HCT116 (cell line): ENCODE results near the gene U2AF2. TPM values are rescaled to one million over a fixed set of nuclear protein-coding genes. Genes with fewer than 3 reads are reported as not detected.

Experiments used
- ATAC-seq: fragments of 200-7000 bp; cut with Tn5 transposase; 2 replicates; pipeline ENCODE4 v1.9.1; 2020; ENCODE audit warnings: mild to moderate bottlenecking, moderate library complexity
- BruUV-seq: library from RNA; stranded (reverse); fragments of 400-500 nt; replicated peaks from 2 replicates; lab custom pipeline; 2021; lab: Mats Ljungman, UMichigan
- CTCF ChIA-PET: fragments of 300-600 bp; sonication (Branson Sonifier 250); formaldehyde crosslinking; loops from one replicate; lab custom pipeline; 2021; ENCODE audit warnings: antibody characterized with exemption; lab: Charles Lee
- POLR2A ChIA-PET: fragments of 300-600, 350-600 bp; sonication (Branson Sonifier 250); formaldehyde crosslinking; loops from one replicate; lab custom pipeline; 2021; ENCODE audit warnings: antibody characterized with exemption; lab: Charles Lee
- RAD21 ChIA-PET, 2 experiments: fragments of 300-600 bp; sonication (Branson Sonifier 250); formaldehyde crosslinking; loops; one replicate each; lab custom pipeline; 2023; ENCODE audit warnings: low total read pairs in 2 of 2; ENCODE audit not compliant: uncharacterized antibody in 2 of 2, unreplicated experiment in 2 of 2, low non-redundant PET in 1 of 2; lab: Charles Lee
- DNase-seq: peaks from one replicate; pipeline ENCODE4 v3.0.0-alpha.2; 2010; ENCODE audit warnings: low read depth, low spot score
- H2AFZ ChIP-seq: fragments of 200-600 bp; shearing (Covaris generic), sonication (generic); 2 replicates; pipeline ENCODE4 v1.6.1; 2017; ENCODE audit warnings: low read depth, mixed run types, mixed read lengths, antibody characterized with exemption, low read length; ENCODE audit not compliant: poor library complexity, severe bottlenecking
- H3K27ac ChIP-seq: 2 replicates; pipeline ENCODE4 v1.5.1; 2012; ENCODE audit warnings: low read depth, low read length
- H3K27me3 ChIP-seq: fragments of 200-600 bp; sonication (generic); 2 replicates; pipeline ENCODE4 v1.6.1; 2016; ENCODE audit warnings: mixed run types, low read length, mixed read lengths; ENCODE audit not compliant: insufficient read depth
- H3K36me3 ChIP-seq, 2 experiments: fragments of 200-500 bp in 1 of 2; fragments of 200-600 bp in 1 of 2; sonication (Bioruptor generic) in 1 of 2; sonication (generic) in 1 of 2; 2 replicates each; pipeline versions ENCODE4 v1.5.1 to v1.6.1; 2014 to 2016; ENCODE audit warnings: low read length in 2 of 2, inconsistent platforms in 1 of 2, mixed read lengths in 1 of 2, mixed run types in 1 of 2; ENCODE audit not compliant: insufficient read depth in 2 of 2, control insufficient read depth in 1 of 2
- H3K4me1 ChIP-seq, 2 experiments: fragments of 200-600 bp in 1 of 2; sonication (generic) in 1 of 2; 2 replicates each; pipeline versions ENCODE4 v1.5.1 to v1.6.1; 2012 to 2017; ENCODE audit warnings: low read length in 2 of 2, inconsistent platforms in 1 of 2, mild to moderate bottlenecking in 1 of 2, mixed read lengths in 1 of 2, mixed run types in 1 of 2, moderate library complexity in 1 of 2; ENCODE audit not compliant: insufficient read depth in 2 of 2, control insufficient read depth in 1 of 2
- H3K4me2 ChIP-seq: fragments of 200-600 bp; sonication (generic); 2 replicates; pipeline ENCODE4 v1.6.1; 2017; ENCODE audit warnings: mixed run types, low read length, mixed read lengths
- H3K4me3 ChIP-seq, 2 experiments: fragments of 200-600 bp in 1 of 2; sonication (generic) in 1 of 2; replicated peaks in 1 of 2; 2 replicates each; pipeline ENCODE4 v1.5.1; 2011 to 2016; ENCODE audit warnings: low read length in 2 of 2, control low read depth in 1 of 2, low read depth in 1 of 2, mild to moderate bottlenecking in 1 of 2, mixed read lengths in 1 of 2, mixed run types in 1 of 2
- H3K79me2 ChIP-seq: fragments of 200-600 bp; sonication (generic); 2 replicates; pipeline ENCODE4 v1.6.1; 2017; ENCODE audit warnings: mild to moderate bottlenecking, mixed run types, low read length, moderate library complexity, mixed read lengths; ENCODE audit not compliant: insufficient read depth
- H3K9ac ChIP-seq: fragments of 200-600 bp; sonication (generic); 2 replicates; pipeline ENCODE4 v1.6.1; 2016; ENCODE audit warnings: low read length, mixed read lengths
- H3K9me2 ChIP-seq: fragments of 200-600 bp; sonication (generic), shearing (Covaris generic); 2 replicates; pipeline ENCODE4 v1.6.1; 2017; ENCODE audit warnings: mixed run types, mild to moderate bottlenecking, moderate library complexity; ENCODE audit not compliant: insufficient read depth
- H3K9me3 ChIP-seq, 2 experiments: fragments of 200-500 bp in 1 of 2; fragments of 200-600 bp in 1 of 2; sonication (Bioruptor generic) in 1 of 2; sonication (generic) in 1 of 2; 2 replicates each; pipeline ENCODE4 v1.6.1; 2014 to 2017; ENCODE audit warnings: low read length in 2 of 2, mixed read lengths in 2 of 2, inconsistent platforms in 1 of 2, low read depth in 1 of 2, mild to moderate bottlenecking in 1 of 2, mixed run types in 1 of 2, moderate library complexity in 1 of 2; ENCODE audit not compliant: control insufficient read depth in 1 of 2, insufficient read depth in 1 of 2
- H4K20me1 ChIP-seq: fragments of 200-600 bp; sonication (generic), shearing (Covaris generic); 2 replicates; pipeline ENCODE4 v1.6.1; 2017; ENCODE audit warnings: mixed run types, mild to moderate bottlenecking, moderate library complexity; ENCODE audit not compliant: insufficient read depth
- CBX3 ChIP-seq: IDR thresholded peaks from 2 replicates; pipeline ENCODE4 v1.6.1; 2012; ENCODE audit warnings: low read depth
- EZH2 ChIP-seq: fragments of 200-600 bp; sonication (generic); IDR thresholded peaks from 2 replicates; pipeline ENCODE4 v1.6.1; 2017; ENCODE audit warnings: antibody characterized with exemption, mixed run types
- POLR2A ChIP-seq: IDR thresholded peaks from 2 replicates; pipeline ENCODE4 v1.7.0; 2011; ENCODE audit warnings: borderline replicate concordance; ENCODE audit not compliant: insufficient read depth, insufficient read length; ENCODE audit errors: extremely low read depth
- SIN3A ChIP-seq: IDR thresholded peaks from 2 replicates; pipeline ENCODE4 v1.6.1; 2012; ENCODE audit warnings: low read depth
- YY1 ChIP-seq: IDR thresholded peaks from 2 replicates; pipeline ENCODE4 v1.6.1; 2011; ENCODE audit warnings: low read length, low read depth, moderate library complexity, mild to moderate bottlenecking; ENCODE audit not compliant: insufficient replicate concordance; ENCODE audit errors: extremely low read depth
- ZNF274 ChIP-seq: fragments of 200-500 bp; sonication (Bioruptor generic); IDR thresholded peaks from 2 replicates; pipeline ENCODE4 v1.6.1; 2014; ENCODE audit warnings: mild to moderate bottlenecking, low read depth, low read length, inconsistent platforms
- intact Hi-C: fragments of 100-400 bp; cut with micrococcal nuclease; formaldehyde crosslinking; loops from 2 replicates; pipeline ENCODE4 v1.10.0; 2022
- total RNA-seq: library from RNA; stranded (reverse); gene quantifications from one replicate; pipeline ENCODE4 v1.2.1, GENCODE V29; 2021; ENCODE audit not compliant: unreplicated experiment

The U2AF2 gene
- total RNA-seq, 1 experiment from 2014 or later = 259 TPM

DNA sequence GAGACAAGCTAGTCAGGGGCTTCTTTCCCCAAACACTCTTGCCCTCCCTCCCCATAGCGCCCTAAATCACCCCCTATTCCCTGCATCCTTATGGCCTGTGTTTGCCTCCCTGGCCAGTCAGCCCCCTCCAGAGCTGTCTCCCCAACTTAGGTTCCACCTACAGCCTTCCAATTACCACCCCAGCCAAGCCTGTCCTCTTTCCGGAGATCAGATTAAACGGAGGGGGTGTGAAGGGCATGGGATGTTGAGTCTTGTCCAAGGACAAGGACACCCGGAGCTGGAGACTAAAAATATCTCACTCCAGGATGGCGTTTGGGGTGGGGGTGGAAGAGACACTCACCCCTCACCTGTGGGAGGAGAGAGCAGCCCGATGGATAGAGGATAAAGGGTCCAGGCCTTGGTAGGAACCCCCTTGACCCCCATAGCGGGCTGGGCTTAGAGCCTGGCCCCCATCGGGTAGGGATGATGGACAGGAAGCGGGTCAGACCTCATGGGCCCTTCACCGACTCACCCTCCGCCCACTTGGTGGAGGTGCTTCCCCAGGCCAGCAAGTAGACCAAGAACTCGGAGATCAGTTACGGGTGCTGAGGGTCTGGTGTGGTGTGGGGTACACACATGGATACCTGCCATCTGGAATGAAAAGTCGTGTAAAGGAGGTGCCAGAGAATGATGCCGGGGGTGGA is 43.4 kb upstream of the U2AF2 start:
- H3K4me2 ChIP-seq = no peak overlapping the region
- no peaks in the 10 kb centered on the region for H3K27me3 ChIP-seq
- CTCF ChIA-PET = no interaction called here
- no peak overlapping the region for H3K4me3 ChIP-seq
- RAD21 ChIA-PET = no interaction called here
- H3K9me2 ChIP-seq = no peaks in the 10 kb centered on the region
- no peak overlapping the region for H2AFZ ChIP-seq
- no peak overlapping the region for H3K9ac ChIP-seq
- POLR2A ChIA-PET = no interaction called here
- peaks cover 6 to 7% of the 10 kb centered on the region in 2 experiments for H3K4me1 ChIP-seq
- TF ChIP-seq EZH2 (no peak), SIN3A (no peak), YY1 (no peak), POLR2A (no peak), CBX3 (no peak), ZNF274 (no peak)
- ATAC-seq (no peak), DNase-seq (no peak)
- peaks cover 43% of the 10 kb centered on the region for H3K79me2 ChIP-seq
- H3K36me3 ChIP-seq = peaks cover 6 to 18% of the 10 kb centered on the region in 2 experiments; a peak in 3 of 4 replicates
- H3K27ac ChIP-seq = no peak overlapping the region
- H4K20me1 ChIP-seq = no peaks in the 10 kb centered on the region
- intact Hi-C loops = no loop called here
- no peaks in the 10 kb centered on the region for H3K9me3 ChIP-seq
- no TSS peak for BruUV-seq

DNA sequence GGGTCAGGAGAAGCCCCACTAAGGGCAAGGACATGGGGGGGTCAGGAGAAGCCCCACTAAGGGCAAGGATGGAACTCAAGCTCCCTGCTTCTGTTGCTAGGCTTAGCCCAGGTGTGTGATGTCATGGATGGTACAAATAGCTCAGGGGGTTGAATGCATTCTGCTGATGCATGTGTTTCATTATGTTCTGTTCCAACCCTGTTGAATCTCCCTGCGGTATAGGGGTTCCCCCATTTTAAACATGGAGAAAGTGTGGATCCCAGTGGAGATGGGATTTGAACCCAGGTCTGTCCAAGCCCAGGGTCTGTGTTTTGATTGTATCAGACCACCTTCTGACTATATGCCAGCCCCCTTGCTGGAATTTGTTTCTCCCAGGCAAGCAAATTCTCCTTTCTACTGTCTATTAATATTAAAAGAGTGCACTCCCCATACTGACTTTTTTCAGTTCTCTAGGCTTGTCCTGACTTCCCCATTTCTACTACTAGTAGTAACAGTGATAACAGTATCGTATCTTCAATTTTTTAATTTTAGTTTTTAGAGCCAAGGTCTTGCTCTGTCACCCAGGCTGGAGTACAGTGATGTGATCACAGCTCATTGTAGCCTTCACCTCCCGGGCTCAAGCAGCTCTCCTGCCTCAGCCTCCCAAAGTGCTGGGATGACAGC is 42.7 kb upstream of the U2AF2 start:
- no peaks in the 10 kb centered on the region for H4K20me1 ChIP-seq
- POLR2A ChIA-PET = no interaction called here
- CTCF ChIA-PET = no interaction called here

More for the DNA sequence above, 42.7 kb upstream of the U2AF2 start:
- Histone ChIP-seq H2AFZ (no peak overlapping the region), H3K4me2 (no peak overlapping the region), H3K79me2 (peaks cover 37% of the 10 kb centered on the region), H3K36me3 (peaks cover 6 to 18% of the 10 kb centered on the region in 2 experiments; a peak in 3 of 4 replicates), H3K9me2 (no peaks in the 10 kb centered on the region), H3K4me3 (no peak overlapping the region), H3K27ac (no peak overlapping the region), H3K9me3 (no peaks in the 10 kb centered on the region), H3K4me1 (peaks cover 0 to under 1% of the 10 kb centered on the region in 2 experiments; a peak in 1 of 4 replicates), H3K27me3 (no peaks in the 10 kb centered on the region), H3K9ac (no peak overlapping the region)
- no peak for ATAC-seq
- DNase-seq = no peak
- intact Hi-C loops = no loop called here
- no TSS peak for BruUV-seq
- RAD21 ChIA-PET = no interaction called here
- no peak for TF ChIP-seq SIN3A
